Measurements from ENCODE around the gene AUTS2.
A peak's percentile ranks its signal among the peaks of the same experiment; 100 is the strongest.

AUTS2 gene

DNA sequence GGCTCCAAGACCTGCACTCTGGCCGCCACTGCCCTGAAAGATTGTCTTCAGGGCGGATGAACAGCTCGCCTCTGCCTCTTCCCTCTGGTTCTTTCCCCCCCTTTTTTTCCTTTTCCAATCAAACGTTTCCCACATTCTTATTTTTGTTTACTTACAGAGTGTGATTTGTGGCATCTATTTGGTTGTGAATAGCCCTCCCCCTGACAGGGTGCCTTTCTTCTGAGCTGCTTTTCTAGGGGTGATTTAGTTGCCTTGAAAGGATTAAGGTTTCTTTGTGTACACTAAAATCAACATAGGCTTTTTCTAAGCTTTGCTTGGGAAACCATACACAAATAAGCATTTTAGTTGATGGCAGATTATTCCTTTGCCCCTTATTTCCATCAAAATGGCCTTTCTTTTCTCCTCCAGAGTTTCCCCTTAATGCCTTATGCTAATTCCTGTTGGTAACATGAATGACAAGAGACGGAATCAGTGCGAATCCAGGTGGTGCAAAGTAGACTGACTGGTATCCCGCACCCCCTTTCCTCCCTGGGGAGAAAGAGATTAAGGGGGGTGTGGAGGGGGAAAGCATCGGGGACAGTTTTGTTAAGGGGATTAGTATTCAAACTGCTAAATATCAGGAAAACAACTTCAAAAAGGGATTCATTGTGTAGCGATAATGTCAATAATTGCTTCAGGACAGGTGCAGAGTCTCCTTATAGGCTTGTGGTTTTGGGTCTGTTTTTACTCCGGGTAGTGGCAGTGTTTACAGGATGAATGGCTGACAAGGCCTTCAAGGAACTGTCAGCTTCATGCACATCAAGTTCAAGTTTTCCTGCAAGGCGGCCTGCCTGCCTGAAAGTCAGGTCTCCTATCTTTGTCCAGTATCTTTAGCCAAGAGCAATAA lies 1102.0 kb downstream of the AUTS2 start:
- H3K36me3 Mint-ChIP-seq (ENCODE audit: low read depth), result peaks cover 37% of the 10 kb centered on the region
- peaks cover 15% of the 10 kb centered on the region for H3K4me1 Mint-ChIP-seq
- H3K9me3 Mint-ChIP-seq, result no peaks in the 10 kb centered on the region
- DNase-seq, result no peak
- H3K27ac Mint-ChIP-seq, result no peak overlapping the region
- TF ChIP-seq, protein P1, sequence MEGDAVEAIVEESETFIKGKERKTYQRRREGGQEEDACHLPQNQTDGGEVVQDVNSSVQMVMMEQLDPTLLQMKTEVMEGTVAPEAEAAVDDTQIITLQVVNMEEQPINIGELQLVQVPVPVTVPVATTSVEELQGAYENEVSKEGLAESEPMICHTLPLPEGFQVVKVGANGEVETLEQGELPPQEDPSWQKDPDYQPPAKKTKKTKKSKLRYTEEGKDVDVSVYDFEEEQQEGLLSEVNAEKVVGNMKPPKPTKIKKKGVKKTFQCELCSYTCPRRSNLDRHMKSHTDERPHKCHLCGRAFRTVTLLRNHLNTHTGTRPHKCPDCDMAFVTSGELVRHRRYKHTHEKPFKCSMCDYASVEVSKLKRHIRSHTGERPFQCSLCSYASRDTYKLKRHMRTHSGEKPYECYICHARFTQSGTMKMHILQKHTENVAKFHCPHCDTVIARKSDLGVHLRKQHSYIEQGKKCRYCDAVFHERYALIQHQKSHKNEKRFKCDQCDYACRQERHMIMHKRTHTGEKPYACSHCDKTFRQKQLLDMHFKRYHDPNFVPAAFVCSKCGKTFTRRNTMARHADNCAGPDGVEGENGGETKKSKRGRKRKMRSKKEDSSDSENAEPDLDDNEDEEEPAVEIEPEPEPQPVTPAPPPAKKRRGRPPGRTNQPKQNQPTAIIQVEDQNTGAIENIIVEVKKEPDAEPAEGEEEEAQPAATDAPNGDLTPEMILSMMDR (IDR thresholded peaks at IDR 0.05), result no peak
- no peaks in the 10 kb centered on the region for H3K27me3 Mint-ChIP-seq (ENCODE audit: low read depth, poor library complexity)
- no peak overlapping the region for H3K4me3 Mint-ChIP-seq

DNA sequence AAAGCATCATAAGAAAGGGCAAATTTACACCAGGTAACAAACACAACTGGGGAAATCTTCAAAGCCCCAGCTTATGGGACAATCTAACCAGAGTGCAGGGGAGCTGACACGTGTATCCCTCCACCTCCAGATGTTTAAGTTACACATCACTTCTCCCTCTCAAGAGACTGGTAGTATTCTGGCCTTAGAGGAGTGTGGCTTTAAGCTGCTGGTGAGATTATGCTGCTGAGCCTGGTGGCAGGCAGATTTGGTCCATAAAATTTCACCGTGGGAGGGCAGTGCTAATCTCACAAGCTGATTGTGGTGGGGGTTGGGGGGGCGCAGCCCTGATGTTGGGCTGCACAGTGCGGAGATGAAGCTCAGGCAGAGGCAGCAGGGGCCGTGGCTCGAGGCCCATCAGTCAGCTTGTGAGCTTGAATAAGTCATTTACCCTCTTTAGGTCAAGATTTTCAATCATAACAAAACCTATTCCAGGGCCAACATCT lies 1102.7 kb downstream of the AUTS2 start:
- Mint-ChIP-seq H3K9me3 (no peaks in the 10 kb centered on the region), H3K27ac (no peak overlapping the region), H3K36me3 (ENCODE audit: low read depth) (peaks cover 44% of the 10 kb centered on the region), H3K27me3 (ENCODE audit: low read depth, poor library complexity) (no peaks in the 10 kb centered on the region), H3K4me3 (no peak overlapping the region), H3K4me1 (peaks cover 15% of the 10 kb centered on the region)
- DNase-seq, result peak; percentile 20
- TF ChIP-seq, protein P1 (IDR thresholded peaks at IDR 0.05), result no peak

DNA sequence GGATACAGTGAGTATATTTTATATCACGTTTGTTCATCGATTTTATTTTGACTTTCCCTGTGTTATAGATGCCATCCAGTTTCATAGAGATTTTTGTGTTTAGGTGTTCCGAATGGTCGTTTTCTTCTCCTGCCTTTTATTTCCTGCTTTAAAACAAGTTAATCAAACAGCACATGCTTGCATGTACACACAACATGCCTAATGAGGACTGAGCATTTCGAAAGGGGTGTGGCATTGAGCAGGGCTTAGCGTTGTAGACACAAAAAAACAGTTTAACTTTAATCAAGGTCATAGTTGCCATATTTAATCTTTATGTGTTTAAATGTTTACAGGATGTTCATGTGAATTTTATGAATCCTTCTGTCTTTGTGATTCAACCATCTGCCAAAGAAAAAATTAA lies 1103.2 kb downstream of the AUTS2 start:
- H3K27ac Mint-ChIP-seq, result no peak overlapping the region
- H3K36me3 Mint-ChIP-seq (ENCODE audit: low read depth), result peaks cover 49% of the 10 kb centered on the region
- DNase-seq, result no peak
- H3K9me3 Mint-ChIP-seq, result no peaks in the 10 kb centered on the region
- TF ChIP-seq, protein P1 (IDR thresholded peaks at IDR 0.05), result no peak
- no peaks in the 10 kb centered on the region for H3K27me3 Mint-ChIP-seq (ENCODE audit: low read depth, poor library complexity)
- H3K4me1 Mint-ChIP-seq, result peaks cover 15% of the 10 kb centered on the region
- no peak overlapping the region for H3K4me3 Mint-ChIP-seq

DNA sequence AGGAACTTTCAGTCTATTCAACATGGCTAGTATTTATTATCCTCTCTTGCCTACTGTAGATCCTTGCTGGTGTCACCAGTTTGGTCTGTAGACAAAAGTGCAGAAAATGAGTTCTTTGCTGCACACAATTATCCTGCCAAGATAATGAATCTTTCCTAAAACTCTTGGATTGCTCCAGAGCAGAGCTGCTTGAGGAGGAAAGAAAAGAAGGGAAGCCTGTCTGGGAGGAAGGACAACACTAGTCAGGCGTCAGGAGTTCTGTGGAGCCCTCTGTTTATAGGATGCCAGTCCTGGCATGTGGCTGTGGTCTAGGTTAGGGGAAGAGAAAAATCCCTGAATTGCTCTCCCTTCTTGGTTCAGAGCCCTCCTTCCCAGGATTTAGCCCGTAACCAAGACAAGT lies 1103.7 kb downstream of the AUTS2 start:
- TF ChIP-seq, protein P1 (IDR thresholded peaks at IDR 0.05), result no peak
- H3K27ac Mint-ChIP-seq, result no peak overlapping the region
- peaks cover 52% of the 10 kb centered on the region for H3K36me3 Mint-ChIP-seq (ENCODE audit: low read depth)
- no peaks in the 10 kb centered on the region for H3K9me3 Mint-ChIP-seq
- no peaks in the 10 kb centered on the region for H3K27me3 Mint-ChIP-seq (ENCODE audit: low read depth, poor library complexity)
- H3K4me1 Mint-ChIP-seq, result peaks cover 15% of the 10 kb centered on the region
- DNase-seq, result no peak
- no peak overlapping the region for H3K4me3 Mint-ChIP-seq

DNA sequence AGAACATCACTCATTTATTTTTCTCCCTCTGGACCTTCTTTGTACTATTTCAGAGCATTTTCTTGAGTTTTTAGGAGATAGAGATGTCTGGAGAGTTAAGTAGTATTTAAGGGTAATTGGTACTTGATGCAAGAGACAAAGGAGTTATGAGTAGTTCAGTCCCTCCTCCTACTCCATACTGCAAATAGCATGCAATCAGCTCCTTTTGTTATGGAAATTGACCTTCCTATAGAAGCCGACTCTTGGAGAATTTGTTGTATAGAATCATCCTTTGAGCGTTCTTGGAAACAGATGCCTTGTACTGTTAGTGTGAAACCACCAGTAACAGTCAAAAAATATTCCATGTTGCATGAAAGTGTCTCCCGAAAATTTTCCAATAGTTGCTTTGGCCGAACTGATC lies 1105.5 kb downstream of the AUTS2 start:
- DNase-seq, result no peak
- no peak overlapping the region for H3K4me3 Mint-ChIP-seq

More for the DNA sequence above, 1105.5 kb downstream of the AUTS2 start:
- TF ChIP-seq, protein P1 (IDR thresholded peaks at IDR 0.05), result no peak
- Mint-ChIP-seq H3K27ac (no peak overlapping the region), H3K27me3 (ENCODE audit: low read depth, poor library complexity) (no peaks in the 10 kb centered on the region), H3K4me1 (peaks cover 29% of the 10 kb centered on the region), H3K9me3 (no peaks in the 10 kb centered on the region), H3K36me3 (ENCODE audit: low read depth) (peaks cover 61% of the 10 kb centered on the region)
